ENCODE data around the gene FGG. TPM values are rescaled to one million over a fixed set of nuclear protein-coding genes. Genes with fewer than 3 reads are reported as not detected.

Gene FGG
- polyA plus RNA-seq, 1 donor (not counting 4 experiments of a cell fraction or from before 2014, with no cell fraction given) = 0.17 TPM

GRCh38 chr4:154562697-154563254 is 49.7 kb downstream of the FGG start, which contains the start of gene FGB:
Gene FGB, plus strand, starts transcription at chr4:154563011. Its CDS starts 8 bp downstream, at chr4:154563019.
- Histone ChIP-seq H3K79me2 (ENCODE audit: control insufficient read depth, insufficient read depth, low read length) (no peaks in the 10 kb centered on the region), H3K4me1 (ENCODE audit: control insufficient read depth, extremely low read depth, insufficient read depth, low read length) (no peaks in the 10 kb centered on the region), H3K9me1 (ENCODE audit: control insufficient read depth, extremely low read depth, insufficient read depth, low read length) (no peaks in the 10 kb centered on the region), H3K27me3 (ENCODE audit: control insufficient read depth, extremely low read depth, insufficient read depth, low read length) (no peaks in the 10 kb centered on the region), H3K4me3 (ENCODE audit: control insufficient read depth in 2 of 3, extremely low read depth in 1 of 3, insufficient read depth in 2 of 3, low read depth in 1 of 3, low read length in 3 of 3) (no peak within 1 kb of the TSS), H3K27ac (ENCODE audit: control insufficient read depth, insufficient read depth, low read length) (no peak within 1 kb of the TSS), H3K36me3 (ENCODE audit: control insufficient read depth in 2 of 2, extremely low read depth in 1 of 2, insufficient read depth in 2 of 2, low read length in 2 of 2) (no peaks in the 10 kb centered on the region), H3K9me3 (ENCODE audit: control insufficient read depth, low read depth, low read length) (no peaks in the 10 kb centered on the region), H3K9ac (ENCODE audit: control insufficient read depth, extremely low read depth, insufficient read depth, low read length) (no peak within 1 kb of the TSS), H2AFZ (ENCODE audit: control insufficient read depth, low read length) (no peak within 1 kb of the TSS), H4K20me1 (ENCODE audit: control insufficient read depth, extremely low read depth, insufficient read depth, low read length) (no peaks in the 10 kb centered on the region), H3K4me2 (ENCODE audit: control insufficient read depth, extremely low read depth, insufficient read depth, low read depth, low read length) (no peak within 1 kb of the TSS)
- no peak for DNase-seq (ENCODE audit: low read depth, low spot score)
- no peak for TF ChIP-seq EZH2 (IDR thresholded peaks at IDR 0.05; ENCODE audit: low read length)
- TF ChIP-seq, protein P1, sequence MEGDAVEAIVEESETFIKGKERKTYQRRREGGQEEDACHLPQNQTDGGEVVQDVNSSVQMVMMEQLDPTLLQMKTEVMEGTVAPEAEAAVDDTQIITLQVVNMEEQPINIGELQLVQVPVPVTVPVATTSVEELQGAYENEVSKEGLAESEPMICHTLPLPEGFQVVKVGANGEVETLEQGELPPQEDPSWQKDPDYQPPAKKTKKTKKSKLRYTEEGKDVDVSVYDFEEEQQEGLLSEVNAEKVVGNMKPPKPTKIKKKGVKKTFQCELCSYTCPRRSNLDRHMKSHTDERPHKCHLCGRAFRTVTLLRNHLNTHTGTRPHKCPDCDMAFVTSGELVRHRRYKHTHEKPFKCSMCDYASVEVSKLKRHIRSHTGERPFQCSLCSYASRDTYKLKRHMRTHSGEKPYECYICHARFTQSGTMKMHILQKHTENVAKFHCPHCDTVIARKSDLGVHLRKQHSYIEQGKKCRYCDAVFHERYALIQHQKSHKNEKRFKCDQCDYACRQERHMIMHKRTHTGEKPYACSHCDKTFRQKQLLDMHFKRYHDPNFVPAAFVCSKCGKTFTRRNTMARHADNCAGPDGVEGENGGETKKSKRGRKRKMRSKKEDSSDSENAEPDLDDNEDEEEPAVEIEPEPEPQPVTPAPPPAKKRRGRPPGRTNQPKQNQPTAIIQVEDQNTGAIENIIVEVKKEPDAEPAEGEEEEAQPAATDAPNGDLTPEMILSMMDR (optimal IDR thresholded peaks at IDR 0.05 in 1 of 3, IDR thresholded peaks at IDR 0.05 in 1 of 3, conservative IDR thresholded peaks at IDR 0.05 in 1 of 3; ENCODE audit: extremely low read depth in 1 of 3, insufficient read depth in 2 of 3, low read length in 3 of 3) = no peak
- dilution Hi-C loops (cut with MboI; ENCODE audit: extremely low pct_ligation_motif_present, low sequenced_read_pairs) = no loop called here
- FAIRE-seq = no peak

DNA sequence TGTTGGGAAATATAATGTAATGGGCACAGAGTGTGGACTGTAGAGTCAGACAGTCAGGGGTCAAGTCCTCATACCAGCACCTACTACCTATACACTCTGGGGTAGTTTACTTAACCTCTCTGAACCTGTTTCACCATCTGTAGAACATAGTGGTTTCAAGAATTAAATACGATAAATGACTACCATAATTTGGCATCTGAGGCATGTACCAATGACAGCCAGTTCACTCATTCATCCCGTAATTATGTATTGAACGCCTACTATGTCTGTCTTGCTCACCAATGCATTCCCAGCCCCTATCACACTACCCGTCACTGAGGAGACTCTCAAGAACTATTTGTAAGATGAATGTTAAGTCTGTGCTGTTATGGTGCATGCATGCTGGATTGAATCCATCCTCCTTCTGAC is 51.6 kb downstream of the FGG start:
- H3K79me2 ChIP-seq (ENCODE audit: control insufficient read depth, insufficient read depth, low read length) = no peaks in the 10 kb centered on the region
- no peak overlapping the region for H3K9ac ChIP-seq (ENCODE audit: control insufficient read depth, extremely low read depth, insufficient read depth, low read length)
- FAIRE-seq (no peak), DNase-seq (ENCODE audit: low read depth, low spot score) (no peak)
- H3K4me1 ChIP-seq (ENCODE audit: control insufficient read depth, extremely low read depth, insufficient read depth, low read length) = no peaks in the 10 kb centered on the region
- H3K27ac ChIP-seq (ENCODE audit: control insufficient read depth, insufficient read depth, low read length) = no peak overlapping the region
- no peaks in the 10 kb centered on the region for H3K36me3 ChIP-seq (ENCODE audit: control insufficient read depth in 2 of 2, extremely low read depth in 1 of 2, insufficient read depth in 2 of 2, low read length in 2 of 2)
- H4K20me1 ChIP-seq (ENCODE audit: control insufficient read depth, extremely low read depth, insufficient read depth, low read length) = no peaks in the 10 kb centered on the region
- no peak overlapping the region for H3K4me2 ChIP-seq (ENCODE audit: control insufficient read depth, extremely low read depth, insufficient read depth, low read depth, low read length)
- no peaks in the 10 kb centered on the region for H3K27me3 ChIP-seq (ENCODE audit: control insufficient read depth, extremely low read depth, insufficient read depth, low read length)
- H3K9me1 ChIP-seq (ENCODE audit: control insufficient read depth, extremely low read depth, insufficient read depth, low read length) = no peaks in the 10 kb centered on the region
- H2AFZ ChIP-seq (ENCODE audit: control insufficient read depth, low read length) = no peak overlapping the region
- no peaks in the 10 kb centered on the region for H3K9me3 ChIP-seq (ENCODE audit: control insufficient read depth, low read depth, low read length)
- no peak for TF ChIP-seq EZH2 (IDR thresholded peaks at IDR 0.05; ENCODE audit: low read length)
- TF ChIP-seq, protein P1 (optimal IDR thresholded peaks at IDR 0.05 in 1 of 3, IDR thresholded peaks at IDR 0.05 in 1 of 3, conservative IDR thresholded peaks at IDR 0.05 in 1 of 3; ENCODE audit: extremely low read depth in 1 of 3, insufficient read depth in 2 of 3, low read length in 3 of 3) = no peak
- H3K4me3 ChIP-seq (ENCODE audit: control insufficient read depth in 2 of 3, extremely low read depth in 1 of 3, insufficient read depth in 2 of 3, low read depth in 1 of 3, low read length in 3 of 3) = no peak overlapping the region
- dilution Hi-C loops (cut with MboI; ENCODE audit: extremely low pct_ligation_motif_present, low sequenced_read_pairs) = no loop called here
